Stimulated activated CD4-positive, alpha-beta T cell treated with anti-CD3 and anti-CD28 coated beads, Interleukin-15, amount 100 ng/mL, for 24 hours (primary cell): ENCODE measurements around the gene ABTB1.

Experiments used
- DNase-seq: peaks from one replicate; pipeline ENCODE4 v3.0.0-alpha.2; 2020

The ABTB1 gene

GRCh38 chr3:127672429-127673190, at the start of gene ABTB1:
Gene ABTB1, plus strand, starts transcription at chr3:127672952. Its CDS starts 74 bp downstream, at chr3:127673026.
- DNase-seq, result peak; percentile 91

GRCh38 chr3:127624063-127624462, 48.7 kb upstream of the ABTB1 start:
- no peak for DNase-seq

- no peak for DNase-seq
Measured at GRCh38 chr3:127625821-127626220, 46.9 kb upstream of the ABTB1 start.

GRCh38 chr3:127628426-127628787, 44.3 kb upstream of the ABTB1 start:
- DNase-seq, result no peak

GRCh38 chr3:127628788-127629466, 43.8 kb upstream of the ABTB1 start, which contains the start of gene PODXL2:
Gene PODXL2, plus strand, starts transcription at chr3:127629185. Its CDS starts 35 bp downstream, at chr3:127629220.
- DNase-seq, result peak; percentile 45

- DNase-seq, result peak; percentile 51
Measured at GRCh38 chr3:127629467-127630403, 43.0 kb upstream of the ABTB1 start.

GRCh38 chr3:127630811-127631714, 41.7 kb upstream of the ABTB1 start:
- DNase-seq, result no peak

GRCh38 chr3:127632035-127632820, 40.5 kb upstream of the ABTB1 start:
- DNase-seq, result no peak

GRCh38 chr3:127634653-127635052, 38.1 kb upstream of the ABTB1 start:
- no peak for DNase-seq

- DNase-seq, result no peak
Measured at GRCh38 chr3:127637546-127637945, 35.2 kb upstream of the ABTB1 start.

GRCh38 chr3:127637971-127638370, 34.8 kb upstream of the ABTB1 start:
- DNase-seq, result no peak

- no peak for DNase-seq
Measured at GRCh38 chr3:127639173-127640041, 33.3 kb upstream of the ABTB1 start.

GRCh38 chr3:127640042-127640355, 32.8 kb upstream of the ABTB1 start:
- DNase-seq, result no peak

GRCh38 chr3:127644641-127645370, 27.9 kb upstream of the ABTB1 start:
- DNase-seq, result no peak

- no peak for DNase-seq
Measured at GRCh38 chr3:127645371-127646015, 27.3 kb upstream of the ABTB1 start.

GRCh38 chr3:127646501-127647046, 26.2 kb upstream of the ABTB1 start:
- no peak for DNase-seq

- DNase-seq, result no peak
Measured at GRCh38 chr3:127647166-127647844, 25.4 kb upstream of the ABTB1 start.

GRCh38 chr3:127647845-127648204, 24.9 kb upstream of the ABTB1 start:
- no peak for DNase-seq
